Forelimb muscle (tissue), 1 donor: ENCODE data around the gene LCOR. TPM values are rescaled to one million over a fixed set of nuclear protein-coding genes. Genes with fewer than 3 reads are reported as not detected.
"Not testable (repeated sequence)": the region's sequence is repeated elsewhere in the genome, so short reads cannot be mapped to it uniquely, and the experiment has no call there.

Source experiments
- DNase-seq: peaks from one replicate; pipeline ENCODE4 v3.0.0-alpha.2; 2013; ENCODE audit warnings: low read depth
- polyA plus RNA-seq: library from polyadenylated mRNA; unstranded; fragments of 120-200 nt; gene quantifications from one replicate; pipeline ENCODE4 v1.2.1, GENCODE V29; 2013; ENCODE audit not compliant: insufficient read length

Gene LCOR
- polyA plus RNA-seq, 1 donor, result 16.8 TPM

DNA sequence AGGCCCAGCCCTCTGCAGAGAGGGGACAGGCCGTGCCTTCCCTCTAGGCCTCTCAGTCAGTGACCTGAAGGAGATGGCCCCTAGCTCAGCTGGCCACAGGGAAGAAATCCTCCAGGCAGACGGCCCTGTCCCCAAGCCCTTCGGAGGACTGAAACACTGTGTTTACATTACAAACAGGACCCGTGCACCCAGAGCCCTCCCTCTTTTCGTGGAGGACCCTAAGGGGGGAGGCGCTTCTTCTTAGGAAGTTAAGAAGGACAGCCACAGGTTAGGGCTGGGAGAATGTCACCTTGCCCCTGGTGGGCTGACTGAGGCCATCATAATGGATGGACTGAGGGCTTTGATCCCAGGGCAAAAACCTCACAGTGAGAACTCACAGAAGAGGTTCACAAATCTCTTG, 198.8 kb downstream of the LCOR start:
- no peak for DNase-seq

DNA sequence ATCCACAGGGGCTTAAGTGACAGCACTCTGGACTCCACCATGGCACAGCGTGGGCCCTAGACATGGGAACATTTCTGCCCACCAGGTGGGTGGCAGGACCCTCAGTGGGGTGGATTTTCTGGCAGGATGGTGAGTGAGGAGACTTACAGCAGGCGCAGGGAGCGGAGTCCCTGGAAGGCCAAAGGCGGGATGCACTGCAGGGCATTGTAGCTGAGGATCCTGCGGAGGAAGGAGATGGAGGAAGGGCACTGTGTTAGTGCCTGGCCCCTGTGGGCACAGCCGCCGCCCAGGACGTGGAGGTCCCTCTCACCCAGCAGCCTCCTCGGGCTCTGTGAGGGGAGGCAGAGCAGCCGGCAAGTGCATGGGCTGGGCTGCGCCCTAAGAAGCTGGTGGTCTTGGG, 199.4 kb downstream of the LCOR start:
- no peak for DNase-seq

DNA sequence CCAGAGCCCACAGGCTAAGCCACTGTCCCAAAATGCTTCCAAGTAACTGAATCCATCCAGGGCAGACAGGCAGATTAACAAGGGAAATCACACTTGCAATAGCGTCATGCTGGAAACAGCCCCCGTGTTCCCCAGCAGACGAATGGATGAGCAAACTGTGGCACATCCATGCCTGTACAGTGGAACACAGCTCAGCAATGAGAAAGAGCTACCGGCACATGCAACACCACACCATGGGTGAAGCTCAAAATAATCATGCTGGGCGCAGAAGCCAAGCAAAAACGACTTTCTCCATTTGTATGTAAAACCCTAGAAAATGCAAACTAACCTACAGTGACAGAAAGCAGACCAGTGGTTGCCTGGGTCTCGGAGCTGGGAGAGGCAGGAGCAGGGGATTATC, 200.5 kb downstream of the LCOR start:
- DNase-seq, result no peak

DNA sequence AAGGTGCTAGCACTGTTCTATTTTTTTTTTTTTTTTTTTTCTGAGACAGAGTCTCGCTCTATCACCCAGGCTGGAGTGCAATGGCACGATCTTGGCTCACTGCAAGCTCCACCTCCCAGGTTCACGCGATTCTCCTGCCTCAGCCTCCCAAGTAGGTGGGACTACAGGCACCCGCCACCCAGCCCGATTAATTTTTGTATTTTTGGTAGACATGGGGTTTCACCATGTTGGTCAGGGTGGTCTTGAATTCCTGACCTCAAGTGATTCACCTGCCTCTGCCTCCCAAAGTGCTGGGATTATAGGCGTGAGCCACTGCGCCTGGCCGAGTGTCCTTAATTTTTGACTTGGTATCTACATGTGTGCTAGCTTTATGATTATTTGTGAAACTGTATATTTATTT, 201.7 kb downstream of the LCOR start:
- not testable (repeated sequence) for DNase-seq

DNA sequence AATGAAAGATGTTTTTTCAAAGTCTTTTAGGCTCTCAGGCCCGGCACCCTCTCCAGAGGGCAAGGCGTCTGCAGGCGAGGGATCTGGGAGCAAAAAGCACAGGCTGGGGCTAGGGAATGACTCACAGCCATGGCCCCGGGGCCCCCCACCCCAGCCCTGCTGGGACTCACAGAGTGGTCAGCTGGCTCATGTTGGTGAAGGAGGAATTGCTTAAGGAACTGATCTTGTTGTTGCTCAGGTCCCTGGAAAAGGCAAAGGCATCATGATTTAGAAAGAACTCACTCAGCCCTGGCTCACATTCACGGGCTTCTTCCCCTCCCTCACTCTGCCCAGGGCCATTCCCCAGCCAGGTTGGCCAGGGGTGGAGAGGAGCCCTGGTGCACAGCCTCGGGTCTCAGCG, 202.2 kb downstream of the LCOR start:
- DNase-seq, result no peak

DNA sequence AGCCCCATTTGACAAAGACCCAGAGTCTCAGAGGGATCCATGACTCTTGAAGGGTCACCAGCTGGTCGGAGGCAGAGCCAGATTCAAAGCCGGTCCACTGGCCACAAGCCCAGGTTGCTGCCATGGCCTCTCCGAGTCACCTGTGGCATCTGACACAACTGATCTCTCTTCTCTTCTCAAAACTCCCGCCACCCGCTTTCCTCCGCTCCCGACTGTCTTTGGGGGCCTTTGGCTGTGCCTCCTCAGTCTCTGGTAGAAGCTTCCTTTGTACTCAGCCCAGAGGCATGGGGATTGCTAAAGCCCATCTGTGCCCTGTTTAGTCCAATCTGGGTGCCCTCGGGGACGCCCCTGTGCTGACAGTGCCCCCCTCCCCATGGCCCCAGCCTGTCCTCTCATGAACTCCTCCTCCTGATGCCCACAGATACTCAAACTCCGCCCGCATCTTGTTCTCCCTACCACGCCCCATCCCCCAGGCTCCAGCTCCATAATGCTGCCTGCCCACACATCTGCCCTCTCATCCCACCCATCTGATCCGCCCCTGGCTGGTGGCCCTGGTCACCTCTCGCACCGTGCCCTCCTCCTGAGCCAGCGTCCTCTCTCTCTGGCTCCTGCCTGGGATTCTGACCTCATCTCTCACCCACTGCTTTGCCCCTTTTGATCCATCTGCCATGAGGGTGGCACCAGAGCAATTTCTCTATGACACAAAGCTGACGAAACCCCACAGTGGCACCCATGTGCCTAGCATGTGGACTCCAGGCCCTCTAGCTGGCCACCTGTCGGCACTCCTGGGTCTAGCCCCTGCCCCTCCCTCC, 203.1 kb downstream of the LCOR start:
- DNase-seq, result no peak

DNA sequence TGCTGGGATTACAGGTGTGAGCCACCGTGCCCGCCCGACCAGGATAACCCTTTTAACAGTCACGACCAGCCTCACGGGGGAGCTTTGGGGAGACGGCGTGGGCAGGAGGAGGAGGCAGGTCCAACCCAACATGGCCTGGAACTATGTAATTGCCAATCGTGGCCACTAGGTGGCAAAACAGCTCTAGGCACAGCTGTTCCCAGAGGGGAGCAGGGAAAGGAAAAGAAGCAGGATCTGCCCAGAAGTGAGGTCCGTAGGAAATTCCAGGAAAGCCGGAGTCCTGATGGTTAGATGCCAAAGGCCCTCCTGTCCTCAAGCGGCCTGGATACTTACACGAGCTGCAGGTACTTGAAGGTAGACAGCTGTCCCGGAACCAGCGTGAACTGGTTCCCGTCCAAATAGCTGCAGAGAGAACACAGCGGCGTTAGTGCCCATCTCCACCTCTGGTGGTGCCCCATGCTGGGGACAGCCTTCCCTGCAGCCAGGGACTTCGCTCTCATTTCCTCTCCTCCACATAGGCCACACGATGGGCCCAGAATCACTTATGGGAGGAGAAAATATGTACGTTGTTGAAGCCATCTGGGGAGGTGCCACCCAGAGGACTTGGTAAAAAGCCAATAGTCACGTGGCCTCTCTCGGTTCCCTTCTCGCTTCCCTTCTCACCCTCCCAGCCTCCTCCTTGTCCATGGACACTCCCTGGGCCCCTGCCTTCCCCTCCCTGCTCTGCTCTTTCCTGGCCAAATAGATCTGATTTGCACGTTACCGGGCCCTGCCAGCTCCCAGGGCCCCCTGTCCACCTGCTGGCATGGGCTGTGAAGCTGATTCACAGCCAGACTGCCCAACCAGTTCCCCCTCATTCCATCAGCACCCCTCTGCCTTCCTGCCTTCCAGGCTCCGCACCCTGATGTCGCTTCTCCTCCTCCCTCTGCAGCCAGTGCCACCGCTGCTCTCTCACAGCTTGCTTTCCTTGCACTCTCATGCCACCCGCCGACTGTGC, 205.6 kb downstream of the LCOR start:
- no peak for DNase-seq

DNA sequence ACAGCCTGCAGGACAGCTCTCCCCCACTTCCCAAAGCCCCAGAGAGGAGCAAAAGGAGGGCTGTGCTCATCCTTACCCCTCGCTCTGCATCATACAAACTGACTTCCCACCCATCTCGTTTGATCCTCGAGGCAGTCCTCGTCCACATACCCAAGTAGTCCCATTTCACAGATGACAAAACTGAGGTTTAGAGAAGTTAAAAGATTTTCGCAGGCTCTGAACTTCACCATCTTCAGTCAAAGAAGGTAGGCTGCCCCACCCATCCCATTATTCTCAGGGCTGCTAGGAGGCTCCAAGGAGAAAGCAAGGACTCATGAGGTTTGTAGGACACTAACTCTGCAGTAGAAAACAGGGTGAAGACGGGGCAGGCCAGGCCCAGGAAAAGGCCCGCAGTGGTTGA, 206.6 kb downstream of the LCOR start:
- no peak for DNase-seq

DNA sequence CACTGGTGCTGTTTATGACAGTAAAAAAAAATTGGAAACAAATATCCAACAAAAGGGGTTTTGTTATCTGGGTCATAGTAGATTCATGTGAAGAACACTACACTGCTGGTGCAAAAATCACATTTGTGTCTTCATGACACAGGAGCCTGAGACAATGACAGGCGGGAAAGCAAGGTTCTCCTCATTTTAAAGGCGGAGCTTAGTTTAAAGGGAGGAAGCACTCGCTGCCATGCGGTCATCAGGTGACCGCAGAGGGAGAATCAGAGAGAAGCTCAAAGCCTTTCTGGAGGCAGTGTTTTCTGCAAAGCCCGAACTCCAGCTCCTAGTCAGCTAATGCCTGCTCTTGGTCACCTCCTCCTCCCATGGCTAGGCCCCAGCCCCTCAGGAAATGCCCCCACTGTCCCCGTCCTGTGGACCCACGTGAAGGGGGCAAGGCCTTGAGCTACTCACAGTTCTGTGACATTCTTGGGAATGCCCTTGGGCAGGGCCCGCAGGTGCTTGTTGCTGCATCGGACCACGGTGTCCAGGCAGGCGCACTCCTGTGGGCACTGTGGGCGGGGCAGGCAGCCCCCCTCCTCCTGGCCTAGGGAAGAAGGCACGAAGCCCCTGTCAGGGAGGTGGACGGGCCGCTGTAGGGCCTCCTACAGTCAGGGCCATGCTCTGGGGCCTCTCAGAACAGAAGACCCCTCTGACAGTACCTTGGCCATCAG, 207.6 kb downstream of the LCOR start:
- no peak for DNase-seq

DNA sequence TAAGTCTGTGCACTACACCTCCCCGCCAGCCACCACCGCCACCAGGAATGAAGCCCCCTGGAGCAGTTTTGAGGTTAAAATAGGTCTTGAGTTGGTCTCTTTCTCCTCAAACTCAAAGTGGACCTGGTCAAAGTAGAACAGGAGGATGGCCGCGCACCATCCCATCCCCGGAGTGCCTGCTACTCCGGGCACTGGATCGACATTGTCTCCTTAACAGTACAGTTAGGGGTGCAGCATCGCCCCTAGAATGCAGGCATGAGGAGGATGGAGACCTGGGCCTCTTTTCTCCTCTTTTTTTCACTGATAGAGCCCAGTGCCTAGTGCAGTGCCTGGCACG, 208.1 kb downstream of the LCOR start:
- DNase-seq, result no peak

DNA sequence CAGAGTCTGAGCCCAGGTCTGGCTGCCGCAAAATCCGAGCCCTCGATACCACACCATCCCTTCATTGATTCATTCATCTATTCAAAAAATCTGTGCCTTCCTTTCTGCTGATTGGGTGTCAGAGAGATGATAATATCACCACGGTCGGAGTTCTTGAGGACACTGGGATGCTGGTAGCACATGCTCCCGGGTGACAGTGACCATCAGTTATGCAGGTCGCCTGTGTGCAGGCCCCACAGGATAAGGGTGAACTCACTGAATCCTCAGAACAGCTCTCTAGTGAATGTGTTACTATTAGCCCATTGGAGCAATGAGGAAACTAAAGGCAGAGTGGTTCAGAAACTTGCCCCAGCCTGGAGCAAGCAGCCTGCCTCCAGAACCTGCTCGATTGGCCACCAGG, 208.6 kb downstream of the LCOR start:
- DNase-seq, result no peak

DNA sequence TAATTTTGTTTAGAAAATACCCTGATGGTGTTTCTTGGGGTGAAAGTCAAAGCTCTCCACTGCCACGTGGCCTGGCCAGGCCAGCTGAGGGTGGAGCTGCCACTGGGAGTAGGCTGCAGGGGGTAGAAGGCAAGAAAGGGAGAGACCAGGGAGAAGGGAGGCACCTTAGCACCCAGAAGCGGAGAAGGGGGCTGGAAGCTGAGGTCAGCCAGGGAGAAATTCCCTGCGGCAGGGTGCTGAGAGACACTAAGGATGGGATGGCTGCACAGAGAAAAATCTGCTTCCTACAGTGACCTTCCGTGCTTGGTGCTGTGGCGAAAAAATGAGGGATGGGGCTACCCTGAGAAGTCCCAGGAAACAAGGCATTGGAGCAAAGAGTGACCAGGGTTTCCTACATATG, 210.0 kb downstream of the LCOR start:
- no peak for DNase-seq

DNA sequence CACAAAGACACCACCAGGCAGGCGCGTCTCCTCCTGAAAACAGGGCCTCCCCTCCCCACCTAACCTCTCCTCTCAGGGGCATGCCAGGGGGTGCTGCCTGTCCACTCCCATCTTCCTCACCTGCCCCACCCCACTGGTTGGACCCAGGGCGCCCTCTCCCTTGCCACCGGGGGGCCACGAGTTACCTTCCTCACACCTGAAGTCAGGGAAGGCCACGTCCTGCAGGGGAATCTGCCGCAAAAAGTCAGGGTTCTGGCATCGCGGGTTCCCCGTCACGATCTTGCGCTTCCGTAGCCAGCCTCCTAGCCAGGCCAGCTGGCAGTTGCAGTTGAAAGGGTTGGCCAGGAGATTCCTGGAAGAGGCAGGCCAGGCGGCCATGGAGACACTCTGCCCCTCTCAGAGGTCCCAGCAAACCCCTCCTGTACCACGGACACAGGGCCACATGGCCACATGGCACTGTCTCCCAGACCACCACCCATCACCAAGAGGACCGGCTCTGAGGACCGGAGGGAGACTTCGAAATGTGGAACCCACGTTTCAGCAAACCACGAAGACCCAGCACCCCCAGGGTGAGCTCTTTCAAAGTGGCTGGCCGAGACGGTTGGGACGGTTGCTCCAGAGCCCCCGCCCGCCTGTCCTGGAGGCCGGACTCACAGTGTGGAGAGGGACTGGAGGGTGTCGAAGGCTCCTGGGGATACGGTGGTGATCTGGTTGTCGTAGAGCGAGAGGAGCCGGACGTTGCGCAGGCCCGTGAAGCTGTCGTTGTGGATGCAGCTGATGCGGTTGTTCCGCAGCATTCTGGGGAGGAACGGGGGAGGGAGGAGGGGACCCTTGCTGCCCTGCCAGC, 210.8 kb downstream of the LCOR start:
- DNase-seq, result no peak

DNA sequence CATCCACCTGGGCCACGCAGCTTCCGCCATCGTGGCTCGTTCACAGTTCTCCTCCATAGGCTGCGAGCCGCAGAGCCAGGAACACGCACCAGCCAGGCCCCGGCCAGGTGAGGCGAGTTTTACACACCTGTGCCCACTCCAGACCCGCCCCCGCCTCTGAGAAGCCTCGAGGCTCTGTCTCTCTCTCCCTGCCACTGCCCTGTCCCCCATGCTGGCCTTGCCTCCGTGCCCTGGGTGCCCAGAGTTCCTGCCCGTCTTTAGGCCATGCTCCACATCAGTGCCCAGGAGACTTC, 211.4 kb downstream of the LCOR start:
- DNase-seq, result no peak

Other genes starting within 250 kb of the LCOR start
- gene TM9SF3, start 245.3 kb upstream of the LCOR start, polyA plus RNA-seq, result 76.7 TPM
- gene PIK3AP1, start 111.8 kb upstream of the LCOR start, polyA plus RNA-seq, result 1.8 TPM